WTC11 (cell line): ENCODE measurements around the gene WNT9B. TPM values are rescaled to one million over a fixed set of nuclear protein-coding genes. Genes with fewer than 3 reads are reported as not detected.

Source experiments
- ATAC-seq: fragments of 200-7000 bp; cut with Tn5 transposase; 2 replicates; pipeline ENCODE4 v1.10.0; 2021; ENCODE audit warnings: mild to moderate bottlenecking, moderate library complexity
- CTCF ChIA-PET: fragments of 300-600 bp; sonication (Branson Sonifier 250); formaldehyde crosslinking; loops from one replicate; lab custom pipeline; 2021; ENCODE audit warnings: antibody characterized with exemption; lab: Charles Lee
- POLR2A ChIA-PET: fragments of 350-600 bp; sonication (Branson Sonifier 250); formaldehyde crosslinking; loops from one replicate; lab custom pipeline; 2021; ENCODE audit warnings: antibody characterized with exemption; lab: Charles Lee
- DNase-seq: peaks from one replicate; pipeline ENCODE4 v3.0.0; 2021; ENCODE audit warnings: low spot score
- H3K27ac Mint-ChIP-seq: 2 replicates; pipeline ENCODE4 v1.8.0; 2021; ENCODE audit warnings: mixed read lengths
- H3K27me3 Mint-ChIP-seq: 2 replicates; pipeline ENCODE4 v1.8.0; 2021; ENCODE audit warnings: low read depth, mild to moderate bottlenecking, moderate library complexity, mixed read lengths
- H3K36me3 Mint-ChIP-seq: 2 replicates; pipeline ENCODE4 v1.8.0; 2021; ENCODE audit warnings: mixed read lengths
- H3K4me1 Mint-ChIP-seq: 2 replicates; pipeline ENCODE4 v1.8.0; 2022; ENCODE audit warnings: mixed read lengths
- H3K4me3 Mint-ChIP-seq: 2 replicates; pipeline ENCODE4 v1.8.0; 2021; ENCODE audit warnings: mild to moderate bottlenecking, moderate library complexity, mixed read lengths
- H3K9me3 Mint-ChIP-seq: 2 replicates; pipeline ENCODE4 v1.8.0; 2021; ENCODE audit warnings: mixed read lengths
- ATF2 ChIP-seq: sonication (generic); formaldehyde crosslinking; IDR thresholded peaks from 2 replicates; pipeline ENCODE4 v1.8.1; 2022; ENCODE audit warnings: low read depth, missing genetic modification reagents, borderline replicate concordance
- CTCF ChIP-seq: fragments of 200-600 bp; IDR thresholded peaks from 2 replicates; pipeline ENCODE4 v1.8.0; 2022; ENCODE audit warnings: antibody characterized with exemption
- E2F4 ChIP-seq: sonication (generic); formaldehyde crosslinking; IDR thresholded peaks from 2 replicates; pipeline ENCODE4 v1.8.1; 2022; ENCODE audit warnings: low read depth, mild to moderate bottlenecking, moderate library complexity, missing genetic modification reagents, borderline replicate concordance
- EMX1 ChIP-seq: fragments of 250-450 bp; sonication (Bioruptor Pico); IDR thresholded peaks from 2 replicates; pipeline ENCODE4 v1.8.0; 2021; ENCODE audit warnings: mild to moderate bottlenecking
- JAZF1 ChIP-seq: fragments of 250-450 bp; sonication (Bioruptor Pico); IDR thresholded peaks from 2 replicates; pipeline ENCODE4 v1.9.0; 2021; ENCODE audit warnings: moderate library complexity, mild to moderate bottlenecking, inconsistent platforms
- NR1H2 ChIP-seq: sonication (generic); formaldehyde crosslinking; IDR thresholded peaks from 2 replicates; pipeline ENCODE4 v1.9.0; 2021; ENCODE audit warnings: mild to moderate bottlenecking, moderate library complexity, missing genetic modification reagents
- PRDM15 ChIP-seq: sonication (generic); formaldehyde crosslinking; IDR thresholded peaks from 2 replicates; pipeline ENCODE4 v1.8.0; 2022; ENCODE audit warnings: missing genetic modification reagents
- RORB ChIP-seq: fragments of 250-450 bp; sonication (Bioruptor Pico); IDR thresholded peaks from 2 replicates; pipeline ENCODE4 v1.9.0; 2021; ENCODE audit warnings: mild to moderate bottlenecking
- SMAD3 ChIP-seq: sonication (generic); formaldehyde crosslinking; IDR thresholded peaks from 2 replicates; pipeline ENCODE4 v1.8.0; 2022; ENCODE audit warnings: missing genetic modification reagents, mild to moderate bottlenecking, borderline replicate concordance
- SMAD4 ChIP-seq: sonication (generic); formaldehyde crosslinking; IDR thresholded peaks from 2 replicates; pipeline ENCODE4 v1.8.0; 2022; ENCODE audit warnings: mild to moderate bottlenecking, missing genetic modification reagents
- ZNF396 ChIP-seq: fragments of 250-450 bp; sonication (Bioruptor Pico); IDR thresholded peaks from 2 replicates; pipeline ENCODE4 v1.8.0; 2021; ENCODE audit warnings: mild to moderate bottlenecking, moderate library complexity, borderline replicate concordance
- total RNA-seq: library from RNA; stranded (reverse); gene quantifications from 3 replicates; pipeline ENCODE4 v1.2.3, GENCODE V29; 2021
- TF ChIP-seq, protein P1 (sequence below): sonication (generic); formaldehyde crosslinking; IDR thresholded peaks from 2 replicates; pipeline ENCODE4 v1.8.1; 2022; ENCODE audit warnings: mild to moderate bottlenecking, moderate library complexity, missing genetic modification reagents
- TF ChIP-seq, protein P2 (sequence below): sonication (generic); formaldehyde crosslinking; IDR thresholded peaks from 2 replicates; pipeline ENCODE4 v1.8.0; 2022; ENCODE audit warnings: mild to moderate bottlenecking, missing genetic modification reagents
- TF ChIP-seq, protein P3 (sequence below): sonication (generic); formaldehyde crosslinking; IDR thresholded peaks from 2 replicates; pipeline ENCODE4 v1.8.1; 2023; ENCODE audit warnings: mild to moderate bottlenecking, missing genetic modification reagents, moderate library complexity

WNT9B gene
- total RNA-seq, 1 experiment from 2014 or later = 0.87 TPM

- CTCF ChIA-PET = interaction anchor here (1.6 to 2.9 kb wide), 4 partner anchors 10 to 100 kb away, joined by 5 to 24 read pairs (median 12); no protein-coding TSS in a partner anchor
Measured at GRCh38 chr17:46842835-46843234, 8.5 kb upstream of the WNT9B start.

GRCh38 chr17:46847204-46848191 is 3.9 kb upstream of the WNT9B start:
- peaks cover 64% of the 10 kb centered on the region for H3K27me3 Mint-ChIP-seq
- peaks cover 5% of the 10 kb centered on the region for H3K4me1 Mint-ChIP-seq
- POLR2A ChIA-PET = no interaction called here
- DNase-seq (no peak), ATAC-seq (no peak)
- peaks cover 10% of the 10 kb centered on the region for H3K36me3 Mint-ChIP-seq
- H3K9me3 Mint-ChIP-seq = peaks cover 12% of the 10 kb centered on the region
- no peak overlapping the region for H3K4me3 Mint-ChIP-seq
- no peak for TF ChIP-seq PRDM15 (CRISPR knock-in tag)
- TF ChIP-seq SMAD4 = no peak
- no peak for TF ChIP-seq RORB (CRISPR knock-in tag)
- TF ChIP-seq, protein P1, sequence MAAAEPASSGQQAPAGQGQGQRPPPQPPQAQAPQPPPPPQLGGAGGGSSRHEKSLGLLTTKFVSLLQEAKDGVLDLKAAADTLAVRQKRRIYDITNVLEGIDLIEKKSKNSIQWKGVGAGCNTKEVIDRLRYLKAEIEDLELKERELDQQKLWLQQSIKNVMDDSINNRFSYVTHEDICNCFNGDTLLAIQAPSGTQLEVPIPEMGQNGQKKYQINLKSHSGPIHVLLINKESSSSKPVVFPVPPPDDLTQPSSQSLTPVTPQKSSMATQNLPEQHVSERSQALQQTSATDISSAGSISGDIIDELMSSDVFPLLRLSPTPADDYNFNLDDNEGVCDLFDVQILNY (CRISPR knock-in tag) = no peak
- TF ChIP-seq, protein P2, sequence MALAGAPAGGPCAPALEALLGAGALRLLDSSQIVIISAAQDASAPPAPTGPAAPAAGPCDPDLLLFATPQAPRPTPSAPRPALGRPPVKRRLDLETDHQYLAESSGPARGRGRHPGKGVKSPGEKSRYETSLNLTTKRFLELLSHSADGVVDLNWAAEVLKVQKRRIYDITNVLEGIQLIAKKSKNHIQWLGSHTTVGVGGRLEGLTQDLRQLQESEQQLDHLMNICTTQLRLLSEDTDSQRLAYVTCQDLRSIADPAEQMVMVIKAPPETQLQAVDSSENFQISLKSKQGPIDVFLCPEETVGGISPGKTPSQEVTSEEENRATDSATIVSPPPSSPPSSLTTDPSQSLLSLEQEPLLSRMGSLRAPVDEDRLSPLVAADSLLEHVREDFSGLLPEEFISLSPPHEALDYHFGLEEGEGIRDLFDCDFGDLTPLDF (CRISPR knock-in tag) = no peak
- TF ChIP-seq NR1H2 (CRISPR knock-in tag) = no peak
- TF ChIP-seq, protein P3, sequence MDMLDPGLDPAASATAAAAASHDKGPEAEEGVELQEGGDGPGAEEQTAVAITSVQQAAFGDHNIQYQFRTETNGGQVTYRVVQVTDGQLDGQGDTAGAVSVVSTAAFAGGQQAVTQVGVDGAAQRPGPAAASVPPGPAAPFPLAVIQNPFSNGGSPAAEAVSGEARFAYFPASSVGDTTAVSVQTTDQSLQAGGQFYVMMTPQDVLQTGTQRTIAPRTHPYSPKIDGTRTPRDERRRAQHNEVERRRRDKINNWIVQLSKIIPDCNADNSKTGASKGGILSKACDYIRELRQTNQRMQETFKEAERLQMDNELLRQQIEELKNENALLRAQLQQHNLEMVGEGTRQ (CRISPR knock-in tag) = no peak
- TF ChIP-seq SMAD3 (CRISPR knock-in tag) = no peak
- no peak for TF ChIP-seq ATF2 (CRISPR knock-in tag)
- no peak for TF ChIP-seq EMX1 (CRISPR knock-in tag)
- no peak for TF ChIP-seq E2F4 (CRISPR knock-in tag)
- TF ChIP-seq JAZF1 (CRISPR knock-in tag) = no peak
- TF ChIP-seq, all 79 proteins: peak for 0
- no peak overlapping the region for H3K27ac Mint-ChIP-seq
- CTCF ChIA-PET = interaction anchor here (2.1 to 4.5 kb wide), 2 partner anchors 29 to 94 kb away, joined by 8 to 18 read pairs; no protein-coding TSS in a partner anchor

More at GRCh38 chr17:46842835-46843234, 8.5 kb upstream of the WNT9B start:
- H3K36me3 Mint-ChIP-seq = peaks cover 10% of the 10 kb centered on the region
- H3K4me3 Mint-ChIP-seq = no peak overlapping the region
- H3K27ac Mint-ChIP-seq = no peak overlapping the region
- POLR2A ChIA-PET = no interaction called here
- peaks cover 3% of the 10 kb centered on the region; the same call in 1 of the 2 replicates for H3K4me1 Mint-ChIP-seq
- DNase-seq = no peak
- no peak for ATAC-seq
- peak; percentile 80 for TF ChIP-seq CTCF
- no peak for TF ChIP-seq ZNF396
- H3K27me3 Mint-ChIP-seq = peaks cover 51% of the 10 kb centered on the region
- H3K9me3 Mint-ChIP-seq = peaks cover 19% of the 10 kb centered on the region
